GM12878 (cell line): ENCODE data around the gene MSX1.

Experiments
- MYB ChIP-seq: fragments of 150-350 bp; IDR thresholded peaks from 2 replicates; pipeline ENCODE4 v1.6.1; 2014; ENCODE audit warnings: mild to moderate bottlenecking, low read depth, low read length, borderline replicate concordance
- MYC ChIP-seq: IDR thresholded peaks from 2 replicates; pipeline ENCODE4 v1.6.1; 2011; ENCODE audit warnings: mild to moderate bottlenecking, low read length, moderate library complexity, inconsistent platforms; ENCODE audit not compliant: insufficient read depth, insufficient replicate concordance, insufficient read length, severe bottlenecking
- ZNF274 ChIP-seq: IDR thresholded peaks from one replicate; pipeline ENCODE4 v1.8.0; 2011; ENCODE audit not compliant: insufficient read length, insufficient read depth

- TF ChIP-seq MYC (no peak), ZNF274 (no peak), MYB (no peak)
Measured at GRCh38 chr4:4857001-4857808, 2.3 kb upstream of the MSX1 start.
